ENCODE data around the gene C1orf94. TPM values are rescaled to one million over a fixed set of nuclear protein-coding genes. Genes with fewer than 3 reads are reported as not detected.
A peak's percentile ranks its signal among the peaks of the same experiment; 100 is the strongest.

C1orf94 gene
- total RNA-seq, 1 donor from 2014 or later: 0.37 TPM

DNA sequence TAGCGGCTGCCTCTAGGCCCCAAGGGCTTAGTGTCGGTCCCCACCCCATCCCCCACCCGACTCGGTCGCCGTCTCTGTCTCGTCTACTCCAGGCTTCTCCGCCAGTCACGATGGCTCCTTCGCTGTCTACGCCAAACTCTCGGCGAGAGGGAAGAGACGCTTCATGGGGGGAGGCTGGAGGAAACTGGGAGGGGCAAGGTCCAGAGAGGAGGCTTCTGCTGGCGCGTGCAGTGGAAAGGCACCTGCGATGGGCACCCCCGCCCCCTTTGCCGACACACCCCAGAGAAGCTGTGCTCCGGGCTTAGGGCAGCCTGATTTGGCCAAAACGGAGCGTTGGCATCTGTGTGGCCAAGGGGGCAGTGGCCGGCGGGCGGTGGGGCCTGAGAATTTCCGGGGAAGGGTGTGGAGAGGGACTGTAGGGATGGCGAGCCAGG lies 10.5 kb upstream of the C1orf94 start:
- Histone ChIP-seq H4K20me1 (ENCODE audit: low read depth) (peaks cover 5% of the 10 kb centered on the region), H3K9ac (no peak overlapping the region), H3K9me3 (ENCODE audit: low read depth) (no peaks in the 10 kb centered on the region), H3K4me3 (peak overlapping the region; percentile 84), H3K4me1 (peaks cover 23% of the 10 kb centered on the region), H3F3A (ENCODE audit: low read depth) (peaks cover 43% of the 10 kb centered on the region), H2AFZ (replicated peaks) (peak overlapping the region; percentile 91), H3K79me2 (ENCODE audit: low read depth) (no peaks in the 10 kb centered on the region), H3K27ac (no peak overlapping the region), H3K27me3 (peaks cover 81% of the 10 kb centered on the region), H3K36me3 (no peaks in the 10 kb centered on the region), H3K4me2 (peak overlapping the region; percentile 100)
- Mint-ChIP-seq H3K27ac (no peak overlapping the region), H3K27me3 (ENCODE audit: insufficient read depth, low read depth) (peaks cover 33% of the 10 kb centered on the region), H3K4me3 (peak overlapping the region; percentile 89), H3K9me3 (no peaks in the 10 kb centered on the region), H3K4me1 (peaks cover 29% of the 10 kb centered on the region), H3K36me3 (no peaks in the 10 kb centered on the region)
- DNase-seq (ENCODE audit: low spot score): peak; percentile 75
- TF ChIP-seq EZH2 (IDR thresholded peaks at IDR 0.05) (no peak), EZH2phosphoT487 (IDR thresholded peaks at IDR 0.05) (no peak)
- TF ChIP-seq, protein P1, sequence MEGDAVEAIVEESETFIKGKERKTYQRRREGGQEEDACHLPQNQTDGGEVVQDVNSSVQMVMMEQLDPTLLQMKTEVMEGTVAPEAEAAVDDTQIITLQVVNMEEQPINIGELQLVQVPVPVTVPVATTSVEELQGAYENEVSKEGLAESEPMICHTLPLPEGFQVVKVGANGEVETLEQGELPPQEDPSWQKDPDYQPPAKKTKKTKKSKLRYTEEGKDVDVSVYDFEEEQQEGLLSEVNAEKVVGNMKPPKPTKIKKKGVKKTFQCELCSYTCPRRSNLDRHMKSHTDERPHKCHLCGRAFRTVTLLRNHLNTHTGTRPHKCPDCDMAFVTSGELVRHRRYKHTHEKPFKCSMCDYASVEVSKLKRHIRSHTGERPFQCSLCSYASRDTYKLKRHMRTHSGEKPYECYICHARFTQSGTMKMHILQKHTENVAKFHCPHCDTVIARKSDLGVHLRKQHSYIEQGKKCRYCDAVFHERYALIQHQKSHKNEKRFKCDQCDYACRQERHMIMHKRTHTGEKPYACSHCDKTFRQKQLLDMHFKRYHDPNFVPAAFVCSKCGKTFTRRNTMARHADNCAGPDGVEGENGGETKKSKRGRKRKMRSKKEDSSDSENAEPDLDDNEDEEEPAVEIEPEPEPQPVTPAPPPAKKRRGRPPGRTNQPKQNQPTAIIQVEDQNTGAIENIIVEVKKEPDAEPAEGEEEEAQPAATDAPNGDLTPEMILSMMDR (IDR thresholded peaks at IDR 0.05): no peak

DNA sequence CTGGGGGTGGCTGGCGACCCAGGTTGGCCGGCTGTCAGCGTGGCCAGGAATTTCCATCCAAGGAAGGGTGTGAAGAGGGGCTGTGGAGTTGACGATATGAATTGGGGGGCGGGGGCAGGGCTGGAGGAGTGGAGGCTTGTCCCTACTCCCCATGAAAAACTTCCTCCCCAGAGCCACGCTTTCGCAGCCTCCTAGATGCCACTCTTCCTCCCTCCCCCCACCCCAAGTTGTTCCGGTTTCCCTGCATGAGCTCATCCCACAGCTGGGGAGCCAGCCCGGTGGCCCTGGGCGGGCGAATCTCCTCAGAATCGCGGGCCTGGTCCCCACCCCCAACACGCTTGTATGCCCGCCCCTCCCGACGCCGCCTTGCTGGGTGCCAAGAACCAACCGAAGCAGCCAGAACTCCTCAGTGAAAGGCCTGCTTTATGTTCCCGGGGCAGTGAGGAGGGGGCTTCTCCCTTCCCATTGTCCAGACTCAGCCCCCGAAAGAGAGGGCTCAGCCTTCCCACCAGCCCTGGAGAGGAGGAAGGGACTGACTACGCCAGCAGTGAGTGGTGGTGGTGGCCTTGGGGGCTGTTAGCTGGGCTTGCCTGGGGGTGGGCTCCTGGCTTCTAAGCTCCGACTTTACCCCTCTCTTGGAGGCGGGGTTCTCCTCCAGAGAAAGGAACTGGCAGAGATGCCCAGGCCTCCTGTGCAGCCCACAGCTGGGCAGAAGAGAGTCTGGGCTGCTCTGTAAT lies 9.9 kb upstream of the C1orf94 start:
- H3K4me1 ChIP-seq: peaks cover 23% of the 10 kb centered on the region
- no peak for TF ChIP-seq EZH2phosphoT487 (IDR thresholded peaks at IDR 0.05)
- TF ChIP-seq, protein P1 (IDR thresholded peaks at IDR 0.05): no peak
- no peak for TF ChIP-seq EZH2 (IDR thresholded peaks at IDR 0.05)
- no peaks in the 10 kb centered on the region for H3K36me3 ChIP-seq
- no peak overlapping the region for H3K27ac ChIP-seq
- no peaks in the 10 kb centered on the region for H3K9me3 Mint-ChIP-seq
- H3K27me3 Mint-ChIP-seq (ENCODE audit: insufficient read depth, low read depth): peaks cover 27% of the 10 kb centered on the region
- no peak overlapping the region for H3K27ac Mint-ChIP-seq
- peak overlapping the region; percentile 89 for H3K4me3 Mint-ChIP-seq
- peak overlapping the region; percentile 100 for H3K4me2 ChIP-seq
- H3K27me3 ChIP-seq: peaks cover 76% of the 10 kb centered on the region
- no peaks in the 10 kb centered on the region for H3K36me3 Mint-ChIP-seq
- DNase-seq (ENCODE audit: low spot score): peak; percentile 71
- H4K20me1 ChIP-seq (ENCODE audit: low read depth): peaks cover 5% of the 10 kb centered on the region
- H3F3A ChIP-seq (ENCODE audit: low read depth): peaks cover 43% of the 10 kb centered on the region
- peaks cover 29% of the 10 kb centered on the region for H3K4me1 Mint-ChIP-seq
- H3K79me2 ChIP-seq (ENCODE audit: low read depth): no peaks in the 10 kb centered on the region
- H3K9ac ChIP-seq: no peak overlapping the region
- peak overlapping the region; percentile 91 for H2AFZ ChIP-seq (replicated peaks)
- H3K9me3 ChIP-seq (ENCODE audit: low read depth): no peaks in the 10 kb centered on the region
- H3K4me3 ChIP-seq: peak overlapping the region; percentile 84

DNA sequence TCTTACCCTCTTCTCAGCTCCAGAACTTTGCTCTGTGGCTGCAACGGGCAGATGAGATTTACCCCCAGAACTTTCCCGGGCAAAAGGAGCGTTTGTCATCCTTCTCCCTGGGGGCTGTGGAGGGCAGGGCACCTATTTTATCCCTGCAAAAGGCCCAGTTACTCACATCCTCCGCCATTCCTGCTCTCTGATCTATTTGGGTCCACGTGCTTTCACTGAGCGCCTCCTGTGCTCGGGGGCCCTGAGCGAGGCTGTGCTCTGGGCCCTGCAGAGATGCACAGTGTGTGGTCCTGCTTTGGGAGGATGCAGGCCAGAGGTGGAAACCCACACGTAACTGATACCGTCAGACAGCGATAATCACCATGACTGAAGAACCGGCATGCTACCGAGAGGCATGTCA lies 9.3 kb upstream of the C1orf94 start:
- no peaks in the 10 kb centered on the region for H3K36me3 Mint-ChIP-seq
- peak overlapping the region; percentile 84 for H3K4me3 ChIP-seq
- H3F3A ChIP-seq (ENCODE audit: low read depth): peaks cover 40% of the 10 kb centered on the region
- H3K36me3 ChIP-seq: no peaks in the 10 kb centered on the region
- H3K27ac ChIP-seq: no peak overlapping the region
- TF ChIP-seq EZH2phosphoT487 (IDR thresholded peaks at IDR 0.05): no peak
- TF ChIP-seq EZH2 (IDR thresholded peaks at IDR 0.05): no peak
- TF ChIP-seq, protein P1 (IDR thresholded peaks at IDR 0.05): no peak
- H3K9me3 ChIP-seq (ENCODE audit: low read depth): no peaks in the 10 kb centered on the region
- H3K27me3 ChIP-seq: peaks cover 72% of the 10 kb centered on the region
- peak overlapping the region; percentile 100 for H3K4me2 ChIP-seq
- H3K27me3 Mint-ChIP-seq (ENCODE audit: insufficient read depth, low read depth): peaks cover 25% of the 10 kb centered on the region
- no peaks in the 10 kb centered on the region for H3K79me2 ChIP-seq (ENCODE audit: low read depth)
- H3K4me1 ChIP-seq: peaks cover 23% of the 10 kb centered on the region
- peak overlapping the region; percentile 69 for H3K4me3 Mint-ChIP-seq
- H2AFZ ChIP-seq (replicated peaks): peak overlapping the region; percentile 91
- H4K20me1 ChIP-seq (ENCODE audit: low read depth): peaks cover 5% of the 10 kb centered on the region
- H3K27ac Mint-ChIP-seq: no peak overlapping the region
- DNase-seq (ENCODE audit: low spot score): peak; percentile 39
- no peak overlapping the region for H3K9ac ChIP-seq
- no peaks in the 10 kb centered on the region for H3K9me3 Mint-ChIP-seq
- H3K4me1 Mint-ChIP-seq: peaks cover 26% of the 10 kb centered on the region
